CD14-positive monocyte (primary cell): ENCODE measurements around the gene DGKH. TPM values are rescaled to one million over a fixed set of nuclear protein-coding genes. Genes with fewer than 3 reads are reported as not detected.
A peak's percentile ranks its signal among the peaks of the same experiment; 100 is the strongest.
"Not testable (repeated sequence)": the region's sequence is repeated elsewhere in the genome, so short reads cannot be mapped to it uniquely, and the experiment has no call there.

Experiments used
- DNase-seq, 3 donors: peaks; one replicate each; pipeline ENCODE4 v3.0.0-alpha.2; 2011 to 2022
- H2AFZ ChIP-seq: 2 replicates; pipeline ENCODE4 v1.6.0; 2012; ENCODE audit warnings: mild to moderate bottlenecking, low read depth, low read length, inconsistent platforms; ENCODE audit not compliant: insufficient read depth, poor library complexity, severe bottlenecking
- H3K27ac ChIP-seq, 2 donors: 1 replicate in 1 of 2; 2 replicates in 1 of 2; pipeline ENCODE4 v1.5.1; 2012 to 2013; ENCODE audit warnings: low read length in 2 of 2, control low read depth in 1 of 2, inconsistent platforms in 1 of 2, low read depth in 1 of 2, mild to moderate bottlenecking in 1 of 2
- H3K27me3 ChIP-seq, 2 donors: one replicate each; pipeline versions ENCODE4 v1.6.0 to v1.6.1; 2011 to 2013; ENCODE audit warnings: low read length in 2 of 2; ENCODE audit not compliant: control insufficient read depth in 2 of 2, insufficient read depth in 2 of 2
- H3K36me3 ChIP-seq, 2 donors: replicated peaks in 1 of 2; 1 replicate in 1 of 2; 2 replicates in 1 of 2; pipeline versions ENCODE4 v1.5.1 to v1.6.1; 2012 to 2013; ENCODE audit warnings: low read length in 2 of 2, control low read depth in 1 of 2, inconsistent platforms in 1 of 2, mild to moderate bottlenecking in 1 of 2; ENCODE audit not compliant: insufficient read depth in 2 of 2, control insufficient read depth in 1 of 2
- H3K4me1 ChIP-seq, 2 donors: 1 replicate in 1 of 2; 2 replicates in 1 of 2; pipeline versions ENCODE4 v1.5.1 to v1.6.1; 2012 to 2013; ENCODE audit warnings: low read length in 2 of 2, control low read depth in 1 of 2, inconsistent platforms in 1 of 2, mild to moderate bottlenecking in 1 of 2, moderate library complexity in 1 of 2; ENCODE audit not compliant: insufficient read depth in 2 of 2, control insufficient read depth in 1 of 2
- H3K4me2 ChIP-seq: replicated peaks from 2 replicates; pipeline ENCODE3; 2012; ENCODE audit warnings: low read length, moderate library complexity, mild to moderate bottlenecking; ENCODE audit not compliant: poor library complexity, severe bottlenecking; ENCODE audit errors: extremely low read depth
- H3K4me3 ChIP-seq, 3 experiments: fragments of 200-600 bp in 1 of 3; sonication (generic) in 1 of 3; replicated peaks in 1 of 3; 1 replicate in 2 of 3; 2 replicates in 1 of 3; pipeline ENCODE4 v1.5.1; 2011 to 2013; ENCODE audit warnings: low read length in 3 of 3, mild to moderate bottlenecking in 3 of 3, control low read depth in 2 of 3, low read depth in 2 of 3, inconsistent platforms in 1 of 3, moderate library complexity in 1 of 3
- H3K79me2 ChIP-seq: 2 replicates; pipeline ENCODE4 v1.6.0; 2012; ENCODE audit warnings: mild to moderate bottlenecking, control low read depth, inconsistent platforms, low read length, moderate library complexity; ENCODE audit not compliant: insufficient read depth
- H3K9ac ChIP-seq: 2 replicates; pipeline ENCODE4 v1.6.0; 2017; ENCODE audit warnings: low read length, mild to moderate bottlenecking; ENCODE audit not compliant: insufficient read depth, poor library complexity, severe bottlenecking
- H3K9me3 ChIP-seq, 2 donors: replicated peaks in 1 of 2; 1 replicate in 1 of 2; 2 replicates in 1 of 2; pipeline versions ENCODE4 v1.5.1 to v1.6.1; 2012 to 2013; ENCODE audit warnings: low read length in 2 of 2, control low read depth in 1 of 2; ENCODE audit not compliant: control insufficient read depth in 1 of 2, insufficient read depth in 1 of 2
- H4K20me1 ChIP-seq: 2 replicates; pipeline ENCODE4 v1.6.0; 2012; ENCODE audit warnings: mild to moderate bottlenecking, low read length, control low read depth, moderate library complexity; ENCODE audit not compliant: insufficient read depth
- H3K27ac Mint-ChIP-seq, 7 donors: one replicate each; pipeline ENCODE4 v1.8.0; 2020; ENCODE audit warnings: mild to moderate bottlenecking in 7 of 7, mixed read lengths in 7 of 7, moderate library complexity in 6 of 7, inconsistent platforms in 2 of 7
- H3K27me3 Mint-ChIP-seq, 3 donors: one replicate each; pipeline ENCODE4 v1.8.0; 2021 to 2022; ENCODE audit warnings: low read depth in 3 of 3, mild to moderate bottlenecking in 3 of 3, mixed read lengths in 3 of 3, moderate library complexity in 3 of 3, inconsistent platforms in 1 of 3
- H3K36me3 Mint-ChIP-seq, 2 donors: one replicate each; pipeline ENCODE4 v1.8.0; 2020; ENCODE audit warnings: mixed read lengths in 2 of 2, inconsistent platforms in 1 of 2, mild to moderate bottlenecking in 1 of 2
- H3K4me1 Mint-ChIP-seq: one replicate; pipeline ENCODE4 v1.8.0; 2020; ENCODE audit warnings: mild to moderate bottlenecking, mixed read lengths
- H3K4me3 Mint-ChIP-seq, 2 donors: one replicate each; pipeline ENCODE4 v1.8.0; 2020; ENCODE audit warnings: mild to moderate bottlenecking in 2 of 2, mixed read lengths in 2 of 2, moderate library complexity in 1 of 2
- H3K9me3 Mint-ChIP-seq, 7 donors: one replicate each; pipeline ENCODE4 v1.8.0; 2020 to 2022; ENCODE audit warnings: mixed read lengths in 7 of 7, mild to moderate bottlenecking in 6 of 7, moderate library complexity in 6 of 7, inconsistent platforms in 2 of 7
- WGBS: methylation state at CpG from one replicate; pipeline ENCODE4 v1.1.5; 2013; ENCODE audit warnings: missing lambda C conversion rate; ENCODE audit not compliant: insufficient coverage; 5-methylcytosine and 5-hydroxymethylcytosine counted together
- intact Hi-C, 2 donors: fragments of 100-400 bp; cut with micrococcal nuclease; formaldehyde crosslinking; loops; one replicate each; pipeline versions ENCODE4 v1.15.0 to v1.15.1; 2023
- polyA plus RNA-seq, 3 donors: library from polyadenylated mRNA; depleted of rRNA in 1 of 3; unstranded in 2 of 3; stranded (reverse) in 1 of 3; fragments of 300-500 nt in 2 of 3; fragments of >200 nt in 1 of 3; fragmentation: Illumina TruSeq in 2 of 3; gene quantifications; 1 replicate in 2 of 3; 2 replicates in 1 of 3; pipeline ENCODE4 v1.2.3, GENCODE V29; 2012 to 2021
- TF ChIP-seq, protein P1 (sequence below): fragments of 200-600 bp; IDR thresholded peaks from one replicate; pipeline ENCODE4 v1.8.0; 2022; ENCODE audit warnings: antibody characterized with exemption, mild to moderate bottlenecking

DGKH gene
- polyA plus RNA-seq, 3 donors: 0.10 to 0.79 (median 0.15) TPM

DNA sequence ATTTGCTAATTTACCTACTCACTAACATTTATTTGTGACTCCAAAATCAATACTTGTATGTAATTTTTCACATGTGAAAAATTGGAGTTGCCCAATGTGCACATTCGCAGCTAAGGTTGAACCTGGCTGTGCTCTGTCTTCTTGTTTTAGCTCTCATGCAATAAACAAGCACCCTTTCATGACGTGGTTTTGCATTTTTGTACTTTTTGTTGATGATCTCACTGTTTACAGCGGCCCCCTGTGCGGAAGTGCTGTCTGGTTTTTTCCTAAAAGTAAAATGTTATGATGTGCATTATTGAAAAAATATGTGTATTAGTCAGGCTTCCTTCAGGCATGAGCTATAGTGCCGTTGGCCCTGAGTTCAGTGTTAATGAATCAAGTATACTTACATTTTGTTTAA, 18.1 kb downstream of the DGKH start:
- Mint-ChIP-seq H3K27me3 (no peaks in the 10 kb centered on the region), H3K36me3 (no peaks in the 10 kb centered on the region), H3K4me3 (no peak overlapping the region), H3K4me1 (peaks cover 7% of the 10 kb centered on the region), H3K27ac (no peak overlapping the region), H3K9me3 (peaks cover 0 to under 1% (median 0%) of the 10 kb centered on the region in 7 donors)
- no peak for DNase-seq
- intact Hi-C loops: no loop called here
- Histone ChIP-seq H3K9me3 (no peaks in the 10 kb centered on the region), H3K4me1 (no peaks in the 10 kb centered on the region), H3K4me2 (no peak overlapping the region), H3K4me3 (no peak overlapping the region), H3K36me3 (no peaks in the 10 kb centered on the region), H3K79me2 (no peaks in the 10 kb centered on the region), H3K27me3 (no peaks in the 10 kb centered on the region), H3K27ac (no peak overlapping the region), H3K9ac (no peak overlapping the region), H4K20me1 (no peaks in the 10 kb centered on the region), H2AFZ (no peak overlapping the region)
- TF ChIP-seq, protein P1, sequence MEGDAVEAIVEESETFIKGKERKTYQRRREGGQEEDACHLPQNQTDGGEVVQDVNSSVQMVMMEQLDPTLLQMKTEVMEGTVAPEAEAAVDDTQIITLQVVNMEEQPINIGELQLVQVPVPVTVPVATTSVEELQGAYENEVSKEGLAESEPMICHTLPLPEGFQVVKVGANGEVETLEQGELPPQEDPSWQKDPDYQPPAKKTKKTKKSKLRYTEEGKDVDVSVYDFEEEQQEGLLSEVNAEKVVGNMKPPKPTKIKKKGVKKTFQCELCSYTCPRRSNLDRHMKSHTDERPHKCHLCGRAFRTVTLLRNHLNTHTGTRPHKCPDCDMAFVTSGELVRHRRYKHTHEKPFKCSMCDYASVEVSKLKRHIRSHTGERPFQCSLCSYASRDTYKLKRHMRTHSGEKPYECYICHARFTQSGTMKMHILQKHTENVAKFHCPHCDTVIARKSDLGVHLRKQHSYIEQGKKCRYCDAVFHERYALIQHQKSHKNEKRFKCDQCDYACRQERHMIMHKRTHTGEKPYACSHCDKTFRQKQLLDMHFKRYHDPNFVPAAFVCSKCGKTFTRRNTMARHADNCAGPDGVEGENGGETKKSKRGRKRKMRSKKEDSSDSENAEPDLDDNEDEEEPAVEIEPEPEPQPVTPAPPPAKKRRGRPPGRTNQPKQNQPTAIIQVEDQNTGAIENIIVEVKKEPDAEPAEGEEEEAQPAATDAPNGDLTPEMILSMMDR: no peak
- WGBS: 92% methylated on average over 2 of the region's 5 CpGs

DNA sequence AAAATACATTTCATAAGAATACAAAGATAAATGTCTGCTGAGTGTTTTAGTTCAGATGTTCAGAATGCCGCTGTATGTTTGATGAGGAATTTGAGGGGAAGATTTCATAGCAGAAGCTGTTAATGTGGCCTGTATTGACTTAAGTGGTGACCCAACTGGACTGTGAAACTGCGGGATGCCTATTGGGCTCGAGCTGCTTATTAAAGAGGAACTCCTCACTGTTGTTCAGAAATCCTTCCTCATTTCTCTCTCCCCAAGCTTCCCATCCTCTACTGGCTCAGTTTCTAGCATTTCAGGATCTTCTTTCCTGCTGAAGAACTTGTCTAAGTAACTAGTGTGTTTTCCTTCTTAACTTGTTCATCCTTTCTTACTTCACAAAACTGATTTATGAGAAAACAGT, 20.4 kb downstream of the DGKH start:
- H4K20me1 ChIP-seq: no peaks in the 10 kb centered on the region
- H3K36me3 ChIP-seq: no peaks in the 10 kb centered on the region
- H3K27ac Mint-ChIP-seq: no peak overlapping the region
- peaks cover 0 to 3% (median 0%) of the 10 kb centered on the region in 7 donors for H3K9me3 Mint-ChIP-seq
- WGBS: no CpG with 5 or more reads among the region's 3 CpGs
- no peaks in the 10 kb centered on the region for H3K79me2 ChIP-seq
- intact Hi-C loops: no loop called here
- H3K9ac ChIP-seq: no peak overlapping the region
- TF ChIP-seq, protein P1: no peak
- H3K4me3 Mint-ChIP-seq: no peak overlapping the region
- no peak overlapping the region for H2AFZ ChIP-seq
- no peak overlapping the region for H3K27ac ChIP-seq
- no peak overlapping the region for H3K4me3 ChIP-seq
- no peaks in the 10 kb centered on the region for H3K4me1 ChIP-seq
- no peaks in the 10 kb centered on the region for H3K27me3 ChIP-seq
- no peaks in the 10 kb centered on the region for H3K36me3 Mint-ChIP-seq
- H3K27me3 Mint-ChIP-seq: no peaks in the 10 kb centered on the region
- peaks cover 7% of the 10 kb centered on the region for H3K4me1 Mint-ChIP-seq
- DNase-seq: peak; percentile 23 to 53 (median 51)
- H3K9me3 ChIP-seq: no peaks in the 10 kb centered on the region
- no peak overlapping the region for H3K4me2 ChIP-seq

DNA sequence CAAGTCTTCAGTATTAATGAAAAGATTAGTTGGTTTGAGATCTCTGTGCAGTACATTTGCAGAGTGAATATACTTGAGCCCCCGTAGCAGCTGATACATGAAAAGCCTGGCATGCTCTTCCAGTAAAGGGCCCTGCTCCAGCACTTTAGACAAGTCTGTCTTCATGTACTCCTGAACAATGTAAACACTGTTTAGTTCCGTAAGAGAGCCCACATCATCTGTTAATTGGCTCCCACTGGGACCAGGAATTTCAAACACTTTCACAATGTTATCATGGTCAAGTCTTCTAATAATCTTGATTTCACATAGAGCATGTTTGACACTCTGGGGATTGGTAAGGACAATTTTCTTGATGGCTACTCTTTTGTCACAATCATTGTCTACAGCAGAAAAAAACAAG, 22.2 kb downstream of the DGKH start:
- H2AFZ ChIP-seq, H3K36me3 ChIP-seq, H3K9ac ChIP-seq, H3K27me3 Mint-ChIP-seq, H3K4me1 Mint-ChIP-seq, H4K20me1 ChIP-seq, H3K4me1 ChIP-seq, H3K9me3 ChIP-seq, H3K27ac ChIP-seq, H3K36me3 Mint-ChIP-seq, DNase-seq, H3K4me3 ChIP-seq, H3K79me2 ChIP-seq, intact Hi-C loops, H3K4me3 Mint-ChIP-seq, H3K27ac Mint-ChIP-seq, H3K27me3 ChIP-seq, H3K4me2 ChIP-seq, H3K9me3 Mint-ChIP-seq: not testable (repeated sequence)
- WGBS: 100% methylated on average over 1 of the region's 2 CpGs
